Islet of Langerhans (tissue), 1 donor: ENCODE measurements around the gene NAV3.

Source experiments
- FAIRE-seq: peaks from one replicate; lab custom pipeline; 2011; peaks lifted over from hg19 to GRCh38; lab: Jason Lieb, UNC

Gene NAV3

DNA sequence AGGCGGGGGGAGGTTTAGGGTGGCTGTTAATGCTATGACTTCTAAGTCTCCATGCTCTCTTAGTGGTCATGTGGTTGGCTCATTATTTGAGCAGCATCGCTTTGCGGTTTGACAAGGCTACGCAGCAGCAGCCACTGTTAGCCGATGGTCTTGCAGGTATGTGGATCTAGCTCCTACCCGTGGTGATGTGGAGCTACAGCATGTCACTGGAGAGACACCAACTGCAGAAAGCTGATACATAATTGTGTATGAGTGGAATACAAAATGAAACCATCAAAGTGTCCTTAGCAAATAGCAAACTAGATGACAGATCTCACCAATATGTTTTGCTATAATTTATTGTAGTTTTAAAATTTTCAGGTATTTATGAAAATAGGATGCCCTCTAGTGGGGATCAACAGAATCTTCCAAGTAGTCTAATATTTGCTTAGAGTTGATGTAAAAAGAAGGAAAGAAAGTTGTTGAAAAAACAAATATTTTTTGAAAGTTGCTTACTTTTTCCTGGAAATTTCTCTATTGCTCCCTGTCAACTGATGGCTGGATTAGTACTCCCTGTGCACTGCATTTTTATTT, 94.9 kb downstream of the NAV3 start:
- peak; percentile 76 for FAIRE-seq

DNA sequence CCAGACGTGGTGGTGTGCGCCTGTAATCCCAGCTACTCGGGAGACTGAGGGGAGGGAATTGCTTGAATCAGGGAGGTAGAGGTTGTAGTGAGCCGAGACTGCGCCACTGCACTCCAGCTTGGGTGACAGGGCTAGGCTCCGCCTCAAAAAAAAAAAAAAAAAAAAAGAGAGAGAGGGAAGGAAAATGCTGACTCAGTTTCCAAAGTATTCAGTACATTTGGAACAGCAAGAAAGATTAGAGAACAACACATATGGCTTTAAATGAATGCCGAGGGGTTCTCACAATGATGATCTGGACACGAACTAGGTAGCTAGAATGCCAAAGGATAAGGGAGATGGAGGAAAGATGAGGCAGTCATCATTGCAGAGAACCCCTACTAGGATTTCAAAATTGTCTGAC, 97.4 kb downstream of the NAV3 start:
- no peak for FAIRE-seq

DNA sequence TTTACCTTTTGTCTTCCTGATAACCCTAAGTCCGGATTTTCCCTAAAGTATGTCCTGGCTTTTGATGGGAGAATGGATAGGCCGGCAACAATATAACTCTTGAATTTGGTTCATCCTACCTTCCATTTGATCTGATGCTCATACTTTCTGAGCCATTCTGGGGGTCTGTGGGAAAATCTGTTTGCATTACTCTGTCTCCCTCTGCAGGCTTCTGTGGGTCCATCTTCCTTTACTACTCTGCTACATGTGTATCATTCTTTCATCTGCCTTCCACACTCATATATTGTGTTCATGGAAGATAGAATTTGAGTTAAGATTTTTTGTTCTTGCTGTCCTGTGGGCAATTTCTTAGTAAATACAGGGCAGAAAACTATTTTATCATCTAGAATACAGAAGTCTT, 101.5 kb downstream of the NAV3 start:
- FAIRE-seq = no peak

DNA sequence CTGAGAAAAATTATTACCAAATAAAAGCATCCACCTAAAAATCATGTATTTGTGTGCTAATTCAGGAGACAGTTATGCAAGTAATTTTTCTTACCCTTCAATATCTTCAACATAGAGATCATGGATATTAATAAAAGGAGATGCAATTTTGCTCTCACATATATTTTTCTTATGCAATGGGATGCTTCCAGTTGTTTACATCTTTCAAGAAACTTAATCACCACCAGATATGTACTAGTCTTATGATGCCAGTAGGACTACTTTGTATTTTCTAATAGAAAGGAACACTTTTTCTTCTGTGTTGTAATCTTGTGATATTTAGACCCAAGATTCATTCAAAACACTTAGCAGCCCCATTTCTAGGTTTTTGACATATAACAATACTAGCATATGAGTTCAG, 107.6 kb downstream of the NAV3 start:
- no peak for FAIRE-seq

DNA sequence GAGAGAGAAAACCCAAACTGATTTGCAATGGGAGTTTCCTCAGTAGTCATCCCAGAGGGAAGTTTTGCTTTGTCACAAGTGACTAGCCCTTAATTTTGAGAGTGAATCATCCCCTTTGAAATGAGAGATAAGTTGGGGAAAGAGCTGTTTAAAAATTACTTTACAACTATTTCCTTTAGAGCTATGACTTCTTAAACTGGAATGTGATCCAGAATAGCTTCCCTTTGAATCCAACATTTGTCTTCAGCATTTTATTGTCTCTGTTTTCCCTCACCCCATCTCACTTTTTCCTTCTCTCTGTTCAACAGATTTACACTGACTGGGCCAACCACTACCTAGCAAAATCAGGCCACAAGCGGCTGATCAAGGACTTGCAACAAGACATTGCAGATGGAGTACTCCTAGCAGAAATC, 109.3 kb downstream of the NAV3 start:
- FAIRE-seq = peak; percentile 90

DNA sequence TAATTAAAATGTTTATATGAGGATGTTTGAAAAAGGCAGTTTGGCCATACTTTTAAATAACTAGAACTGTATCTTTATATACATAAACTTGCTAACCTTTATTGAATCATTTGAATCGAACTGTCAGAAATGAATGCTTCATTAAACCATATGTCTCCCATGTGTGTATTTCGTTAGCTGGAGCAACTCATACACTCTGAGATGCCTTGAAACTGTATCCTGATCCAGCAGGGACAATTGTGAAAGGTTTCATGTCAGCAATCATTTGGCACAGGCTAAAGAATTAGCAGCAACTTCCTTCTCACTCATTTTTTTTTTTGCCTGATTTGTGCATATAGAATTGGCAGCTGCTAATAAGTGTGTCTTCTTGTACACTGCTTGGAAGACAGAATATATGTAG, 109.9 kb downstream of the NAV3 start:
- FAIRE-seq = no peak

DNA sequence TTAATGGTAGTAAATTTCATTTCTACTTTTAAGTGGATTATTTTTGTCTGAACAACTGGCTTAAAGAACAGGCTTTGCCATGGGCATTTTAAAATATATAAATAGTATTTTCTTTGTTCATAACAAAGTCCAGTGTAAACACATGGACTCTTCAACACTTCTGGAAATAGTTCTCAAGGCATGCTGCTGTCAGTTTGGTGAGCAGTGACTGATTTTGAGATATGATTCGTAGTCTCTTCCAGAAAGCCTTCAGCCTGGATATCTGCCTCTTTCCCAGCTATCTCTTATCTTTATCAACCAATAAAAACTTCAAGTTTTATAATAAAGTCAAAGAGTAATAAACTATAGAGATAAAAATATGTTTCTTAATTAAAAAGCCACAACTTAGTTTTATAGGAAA, 110.7 kb downstream of the NAV3 start:
- FAIRE-seq = no peak

DNA sequence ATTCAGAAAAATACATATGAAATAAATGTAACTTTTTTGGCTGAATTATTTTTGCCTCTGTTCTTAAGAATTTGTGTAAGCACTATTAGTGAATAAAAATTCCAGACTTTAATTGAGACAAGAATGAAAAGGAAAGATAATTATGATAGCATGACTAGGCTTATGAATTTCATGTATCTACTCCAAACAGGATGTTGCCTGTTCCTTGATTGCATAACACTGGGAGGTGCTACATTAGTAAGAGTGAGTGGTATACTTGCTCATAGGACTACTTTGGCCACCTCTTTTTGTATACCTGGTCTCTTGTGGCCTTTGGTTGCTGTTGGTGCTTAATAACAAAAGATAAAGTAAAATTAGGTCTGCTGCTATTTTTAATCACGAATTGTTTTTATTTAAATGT, 112.8 kb downstream of the NAV3 start:
- no peak for FAIRE-seq

DNA sequence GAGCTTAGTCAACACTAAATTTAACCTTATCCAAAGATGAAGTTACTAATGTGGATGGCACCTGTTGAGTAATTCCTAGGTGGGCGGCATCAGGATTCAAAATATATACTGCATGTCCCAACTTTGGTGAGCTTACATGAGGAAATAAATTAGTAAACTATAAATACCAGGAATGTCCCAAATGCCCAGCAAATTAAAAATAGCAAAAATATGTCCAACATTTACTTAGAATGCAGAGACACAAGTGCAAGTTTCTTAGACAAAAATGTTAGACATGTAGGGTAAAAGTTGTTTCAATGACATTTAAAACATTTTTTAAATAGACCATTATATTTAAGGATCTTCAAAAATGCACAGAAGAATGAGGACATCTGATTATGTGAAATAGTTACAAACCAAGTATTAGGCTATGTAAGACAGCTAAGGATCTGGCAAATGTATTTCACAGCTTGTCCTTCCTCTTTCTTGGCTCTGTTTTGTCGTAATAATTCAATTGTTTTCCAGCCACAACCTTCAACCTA, 115.9 kb downstream of the NAV3 start:
- no peak for FAIRE-seq

DNA sequence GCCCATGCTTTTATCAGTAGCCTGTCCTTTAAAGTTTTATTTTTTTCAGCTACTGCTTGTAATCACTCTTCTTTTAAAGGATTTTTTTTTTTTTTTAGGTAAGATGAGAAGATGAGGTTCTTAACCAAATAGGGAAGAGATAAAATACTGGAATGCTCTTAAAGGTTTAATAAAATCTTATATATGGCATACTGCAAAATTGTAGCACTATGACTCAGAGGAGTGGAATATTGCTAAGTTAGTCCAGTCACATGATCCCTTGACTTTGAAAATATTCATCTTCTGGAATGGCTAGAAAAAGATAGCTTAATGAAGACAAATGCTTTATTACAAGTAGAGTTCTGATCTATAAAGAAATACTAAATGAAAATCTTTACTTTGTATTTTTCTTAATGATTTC, 116.6 kb downstream of the NAV3 start:
- FAIRE-seq = no peak

DNA sequence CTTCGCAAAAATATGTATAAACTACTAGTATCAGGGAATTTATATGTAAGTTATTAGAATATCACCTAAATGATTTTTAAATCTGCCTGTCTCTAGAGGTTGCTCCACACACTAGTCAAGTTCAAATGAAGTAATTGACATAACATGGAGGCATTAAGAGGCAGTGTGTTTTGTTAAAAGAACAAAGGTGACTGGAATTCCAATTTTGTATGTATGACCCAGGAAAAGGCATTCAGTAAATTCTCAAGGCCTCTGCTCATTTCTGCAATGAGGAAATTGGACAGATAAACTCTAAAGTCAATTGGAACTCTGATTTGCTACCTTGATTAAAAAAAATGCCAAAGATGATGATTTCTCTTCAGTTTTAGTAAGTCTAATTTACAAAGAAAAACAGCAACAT, 117.1 kb downstream of the NAV3 start:
- no peak for FAIRE-seq

DNA sequence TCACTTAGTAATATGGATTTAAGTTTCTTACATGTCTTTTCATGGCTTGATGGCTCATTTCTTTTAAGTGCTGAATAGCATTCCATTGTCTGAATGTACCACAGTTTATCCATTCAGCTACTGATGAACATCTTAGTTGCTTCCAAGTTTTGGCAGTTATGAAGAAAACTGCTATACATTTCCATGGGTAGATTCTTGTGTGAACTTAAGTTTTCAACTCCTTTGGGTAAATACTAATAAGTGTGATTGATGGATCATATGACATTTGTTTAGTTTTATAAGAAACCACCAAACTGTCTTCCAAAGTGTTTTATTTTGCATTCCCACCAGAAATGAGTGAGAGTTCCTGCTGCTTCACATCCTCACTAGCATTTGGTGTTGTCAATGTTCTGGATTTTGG, 119.2 kb downstream of the NAV3 start:
- no peak for FAIRE-seq

DNA sequence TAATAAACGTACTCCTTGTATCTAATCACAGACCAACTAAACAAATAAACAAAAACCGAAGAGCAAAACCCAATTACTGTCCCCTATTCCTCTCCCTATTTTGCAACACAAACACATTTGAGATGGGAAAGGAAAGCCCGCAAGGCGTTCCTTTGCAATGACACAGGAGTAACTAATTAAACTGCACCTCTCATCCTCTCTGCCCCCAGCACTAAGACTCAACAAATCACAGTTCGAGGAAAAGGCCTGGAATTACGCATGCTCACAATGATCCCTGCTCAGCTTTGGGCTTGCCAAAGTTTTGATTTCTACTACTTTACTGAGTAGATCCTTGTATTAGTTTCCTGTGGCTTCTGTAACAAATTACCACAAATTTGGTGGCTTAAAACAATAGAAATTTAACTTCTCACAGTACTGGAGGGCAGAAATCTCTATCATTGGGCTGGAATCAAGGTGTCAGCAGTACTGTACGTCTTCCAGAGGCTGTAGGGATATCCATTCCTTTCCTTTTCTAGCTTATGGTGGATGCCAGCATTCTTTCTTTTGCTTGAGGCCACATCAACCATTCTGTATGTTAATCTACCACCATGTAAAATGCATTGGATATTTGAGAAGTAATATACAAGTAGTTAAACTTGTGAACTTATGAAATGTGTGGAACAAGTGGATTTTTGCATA, 123.0 kb downstream of the NAV3 start:
- no peak for FAIRE-seq

DNA sequence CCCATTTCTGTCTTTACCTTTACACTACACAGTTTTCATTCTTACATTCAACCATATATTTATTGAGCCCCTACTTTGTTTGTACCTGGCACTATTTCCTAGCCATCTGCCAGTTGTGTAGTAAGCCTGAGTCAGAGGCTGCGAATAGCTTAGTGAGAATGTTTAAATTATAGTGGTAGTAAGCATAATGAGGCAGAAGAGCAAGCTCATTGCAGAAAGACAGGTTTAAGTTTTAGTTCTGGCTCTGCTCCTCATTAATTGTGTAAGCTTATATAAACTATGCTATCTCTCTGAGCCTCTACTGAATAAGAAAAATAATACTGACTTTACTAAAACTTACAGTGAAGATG, 123.5 kb downstream of the NAV3 start:
- FAIRE-seq = no peak

DNA sequence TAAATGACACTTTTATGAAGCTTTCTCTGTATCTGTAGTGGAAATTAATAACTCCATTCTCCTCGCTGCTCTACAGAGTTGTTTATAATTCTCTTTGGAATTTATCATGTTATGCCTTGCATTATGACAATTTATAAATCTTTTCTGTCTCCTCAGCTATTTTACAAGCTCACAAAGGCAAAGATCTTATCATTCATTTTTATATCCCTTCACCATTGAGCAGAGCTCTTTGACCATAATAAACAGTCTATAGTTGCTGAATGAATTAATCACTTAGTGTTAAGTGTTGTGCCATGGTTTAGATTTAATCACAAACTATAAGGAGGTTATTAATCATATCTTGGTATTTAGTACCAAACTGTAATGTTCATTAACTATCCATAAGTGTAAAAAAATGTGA, 126.4 kb downstream of the NAV3 start:
- no peak for FAIRE-seq

DNA sequence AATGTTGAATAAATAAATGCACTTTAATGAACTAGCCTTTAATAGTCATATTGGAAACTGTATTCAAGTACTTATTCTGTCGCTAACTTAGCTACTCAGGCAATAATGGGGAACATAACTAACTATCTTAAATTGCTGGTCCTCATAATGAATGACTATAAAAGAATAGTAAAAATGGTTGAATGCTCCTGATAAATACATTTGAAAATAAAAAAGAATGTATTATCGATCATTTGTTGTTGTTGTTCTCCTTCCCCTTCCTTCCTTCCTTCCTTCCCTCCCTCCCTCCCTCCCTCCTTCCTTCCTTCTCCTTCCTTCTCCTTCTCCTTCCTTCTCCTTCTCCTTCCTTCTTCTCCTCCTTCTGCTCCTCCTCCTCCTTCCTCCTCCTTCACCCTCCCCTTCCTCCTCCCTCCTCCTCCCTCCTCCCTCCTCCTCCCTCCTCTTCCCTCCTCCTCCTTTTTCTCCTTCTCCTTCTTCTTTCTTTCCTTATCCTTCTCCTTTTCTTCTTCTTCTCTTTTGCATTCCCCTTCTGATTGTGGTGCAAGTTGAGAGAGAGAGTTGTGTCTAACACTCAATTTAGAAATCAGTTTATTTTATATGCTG, 133.0 kb downstream of the NAV3 start:
- FAIRE-seq = no peak

DNA sequence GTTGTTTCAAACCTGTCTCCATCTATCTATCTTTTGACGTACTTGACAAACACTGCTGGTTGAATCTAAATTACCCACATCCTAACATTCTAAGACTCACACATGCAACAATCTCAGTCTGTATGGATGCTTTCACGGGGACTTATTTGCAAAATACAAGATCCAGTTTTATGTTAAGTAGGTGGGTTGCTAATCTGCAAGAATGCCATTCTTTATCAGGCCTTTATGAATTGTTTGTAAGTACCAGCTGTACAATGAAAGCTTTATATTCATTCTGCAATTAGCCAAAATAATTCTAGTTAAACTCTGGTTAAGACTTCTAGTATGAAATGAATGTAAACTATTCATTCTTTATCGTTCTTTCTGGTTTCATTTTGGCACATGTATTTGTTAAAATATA, 135.1 kb downstream of the NAV3 start:
- no peak for FAIRE-seq

DNA sequence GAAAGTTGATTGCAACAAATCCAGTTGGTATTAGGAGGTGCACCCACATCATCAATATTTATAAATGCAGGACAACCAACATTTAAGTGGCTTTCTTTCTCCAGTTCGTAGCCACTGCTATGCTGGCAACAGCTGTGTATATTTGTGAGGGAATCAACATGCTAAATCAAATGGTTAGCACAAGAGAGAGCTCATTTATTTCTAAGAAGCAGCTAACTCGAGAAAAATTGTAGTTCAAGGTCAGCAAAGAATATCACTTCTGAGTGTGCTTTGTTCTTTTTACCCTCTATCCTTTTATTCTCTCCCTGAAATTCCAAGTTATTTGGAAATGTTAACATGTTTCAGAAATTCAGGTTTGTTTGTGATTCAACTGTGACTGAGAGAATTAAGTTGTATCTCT, 137.3 kb downstream of the NAV3 start:
- FAIRE-seq = no peak

DNA sequence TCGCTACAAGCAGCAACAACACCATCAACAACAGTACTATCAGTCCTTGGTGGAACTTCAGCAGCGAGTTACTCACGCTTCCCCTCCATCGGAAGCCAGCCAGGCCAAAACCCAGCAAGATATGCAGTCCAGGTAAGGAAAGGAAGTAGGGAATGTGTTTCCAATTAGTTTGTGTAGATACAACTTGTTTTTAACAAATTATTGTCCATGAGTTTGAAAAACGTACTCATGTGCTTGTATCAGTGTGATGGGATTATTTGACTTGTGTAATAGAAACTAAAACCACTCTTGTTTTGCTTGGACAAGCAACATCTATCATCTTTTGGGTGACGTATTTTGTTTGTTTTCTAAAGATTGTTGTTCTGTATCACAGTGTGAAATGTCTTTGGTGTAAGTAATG, 137.9 kb downstream of the NAV3 start:
- no peak for FAIRE-seq

DNA sequence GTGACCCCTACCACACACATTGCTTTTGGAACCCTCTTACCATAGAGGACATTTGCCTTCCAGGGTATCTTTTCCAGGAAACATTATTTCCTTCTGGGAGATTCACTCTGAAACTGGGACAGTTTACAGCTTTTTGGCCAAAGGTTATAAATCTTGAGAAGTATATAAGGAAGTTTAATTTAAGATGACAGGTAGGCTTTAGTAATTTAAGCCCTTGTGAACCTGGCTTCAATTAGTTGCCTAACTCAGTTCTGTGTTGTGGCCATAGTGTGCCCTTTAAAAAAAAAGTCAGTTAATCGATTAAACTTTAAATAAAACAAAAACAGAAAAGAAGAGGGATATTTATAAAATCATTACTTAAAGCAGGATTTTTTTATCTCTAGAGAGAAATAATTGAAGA, 142.9 kb downstream of the NAV3 start:
- no peak for FAIRE-seq

DNA sequence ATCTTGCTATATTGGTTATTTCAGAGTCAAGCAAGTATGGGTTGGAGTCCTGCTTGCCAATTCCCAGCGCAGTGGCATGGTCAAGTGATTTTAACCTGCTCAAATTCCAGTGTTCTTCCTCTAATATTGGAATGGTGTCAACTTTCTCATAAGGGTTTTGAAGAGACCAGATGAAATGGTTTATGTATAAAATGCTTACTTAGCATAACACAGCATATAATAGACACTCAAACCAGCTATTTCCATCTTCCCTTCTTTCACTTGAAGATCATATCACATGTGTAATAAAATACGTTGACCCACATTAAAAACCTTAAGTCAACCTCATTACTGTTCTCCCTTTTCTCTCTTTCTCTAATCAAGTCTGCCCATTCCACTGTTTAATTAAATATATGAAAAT, 144.0 kb downstream of the NAV3 start:
- no peak for FAIRE-seq

DNA sequence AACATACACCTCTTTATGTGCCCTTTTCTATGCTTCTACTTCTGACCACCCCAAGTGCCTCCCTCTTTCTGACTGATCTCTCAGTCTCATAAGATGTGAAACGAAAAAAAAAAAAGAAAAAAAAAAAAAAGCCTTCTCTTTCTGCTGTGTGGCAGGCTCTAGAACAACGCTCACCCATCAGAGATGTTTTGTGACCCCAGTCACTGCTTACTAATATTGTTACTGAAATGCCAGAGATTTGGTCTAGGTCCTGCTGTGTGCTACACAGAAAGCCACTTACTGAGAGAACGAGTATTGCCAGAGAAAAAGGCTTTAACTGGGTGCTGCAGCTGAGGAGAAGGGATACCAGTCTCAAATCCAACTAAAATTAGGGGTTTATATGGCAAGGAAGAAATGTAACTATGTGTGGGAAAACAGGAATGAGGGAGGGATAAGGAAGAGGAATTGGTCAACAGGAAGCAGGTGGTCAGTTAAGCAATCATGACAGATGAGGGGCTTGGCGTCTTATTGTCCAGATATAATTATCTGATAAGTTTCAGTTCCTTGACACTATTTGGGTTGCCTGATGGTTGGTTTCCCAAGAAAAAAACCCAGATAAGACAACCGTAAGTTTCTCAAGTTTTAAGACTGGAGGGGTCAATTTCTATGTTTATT, 149.0 kb downstream of the NAV3 start:
- no peak for FAIRE-seq

DNA sequence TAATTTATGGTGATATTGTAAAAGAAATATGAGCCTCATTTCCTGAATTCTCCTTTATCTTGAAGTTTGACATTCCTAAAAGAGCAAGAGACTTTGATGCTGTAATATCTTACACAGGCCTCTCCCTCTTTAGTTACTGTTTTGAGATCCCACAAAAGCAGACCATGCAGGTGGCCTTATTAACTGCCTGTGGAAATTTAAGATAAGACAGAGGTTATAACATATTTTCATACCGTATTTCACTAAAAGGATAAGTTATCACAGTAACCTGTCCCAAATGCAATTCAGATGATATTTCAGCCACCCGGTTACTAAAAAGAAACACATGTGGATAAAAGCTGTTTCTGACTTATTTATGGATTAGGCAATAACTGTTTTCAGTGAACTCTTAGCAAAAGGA, 150.1 kb downstream of the NAV3 start:
- FAIRE-seq = no peak

DNA sequence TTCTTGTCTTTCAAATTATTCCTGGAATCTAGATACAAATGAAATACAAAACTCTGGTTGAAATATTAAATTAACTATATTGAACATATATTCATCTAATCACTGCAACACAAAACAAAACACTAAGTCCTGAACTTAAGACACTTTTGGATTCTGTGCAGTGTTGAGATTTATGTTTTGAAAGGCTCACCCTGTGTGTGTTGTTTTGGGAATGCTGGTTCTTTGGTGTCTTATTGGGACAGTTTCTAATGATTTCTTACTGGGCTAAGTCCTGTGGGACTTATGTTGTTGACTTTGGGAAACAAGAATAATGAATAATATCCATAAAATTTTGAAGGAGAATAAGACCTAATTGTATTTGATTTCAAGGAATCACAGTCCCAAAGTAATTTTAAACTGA, 153.2 kb downstream of the NAV3 start:
- FAIRE-seq = no peak
